GM23248 (cell line): Measurements from ENCODE around the gene PLCH1.

Source experiments
- EZH2 ChIP-seq: fragments of 200-600 bp; sonication (generic); IDR thresholded peaks from 2 replicates; pipeline ENCODE4 v1.6.1; 2018; ENCODE audit warnings: antibody characterized with exemption, mild to moderate bottlenecking; ENCODE audit not compliant: insufficient read depth, poor library complexity, severe bottlenecking
- EZH2phosphoT487 ChIP-seq: fragments of 200-600 bp; sonication (generic); IDR thresholded peaks from 2 replicates; pipeline ENCODE4 v1.6.1; 2018; ENCODE audit warnings: antibody characterized with exemption, moderate library complexity, mild to moderate bottlenecking, low read depth; ENCODE audit not compliant: insufficient read depth

- TF ChIP-seq EZH2 (no peak), EZH2phosphoT487 (no peak)
Observed at GRCh38 chr3:155407331-155407730, 337.5 kb downstream of the PLCH1 start.
